Stimulated activated CD4-positive, alpha-beta T cell treated with anti-CD3 and anti-CD28 coated beads, Interleukin-4, amount 100 ng/mL, for 24 hours (primary cell): Measurements from ENCODE around the gene ISG20.

Experiments used
- DNase-seq: peaks from one replicate; pipeline ENCODE4 v3.0.0-alpha.2; 2020

ISG20 gene

DNA sequence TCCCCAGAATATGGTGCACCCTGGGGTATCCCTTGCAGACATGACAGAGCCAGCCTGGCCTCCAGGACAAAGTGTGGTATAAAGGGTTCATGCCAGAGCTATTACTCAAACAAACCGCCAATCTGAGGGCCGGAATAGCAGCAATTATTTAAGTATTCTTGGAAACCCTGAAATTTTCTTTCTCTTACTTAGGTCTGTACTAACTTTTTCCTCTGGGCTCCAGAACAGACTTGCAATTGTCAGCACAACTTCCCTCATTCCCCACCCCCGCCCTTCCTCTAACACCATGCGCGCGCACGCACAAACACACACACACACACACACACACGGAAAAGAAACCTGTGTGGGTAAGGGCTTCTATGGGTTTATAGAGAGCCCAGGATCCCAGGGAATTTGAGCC, 56.3 kb downstream of the ISG20 start:
- DNase-seq: no peak

- no peak for DNase-seq
These were observed 57.0 kb downstream of the ISG20 start for GRCh38 chr15:88695691-88696251.

DNA sequence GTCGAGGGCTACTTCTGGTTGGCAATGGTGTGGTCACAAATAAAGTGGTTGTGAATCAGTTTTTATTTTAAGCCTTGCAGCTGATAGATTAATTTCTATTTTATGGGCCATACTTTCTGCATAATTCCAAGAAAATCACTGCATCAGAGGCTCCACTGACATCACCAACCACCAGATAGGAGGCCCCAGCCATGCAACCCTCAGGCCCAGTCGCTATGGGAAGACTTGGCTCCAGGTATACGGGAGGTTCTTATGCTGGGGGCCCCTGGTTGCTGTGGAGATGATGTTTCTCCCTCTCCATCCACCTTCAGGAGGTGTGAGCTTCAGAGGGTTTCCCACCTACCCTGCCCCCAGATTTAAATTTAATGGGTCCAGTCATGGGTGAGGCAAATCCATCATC, 57.4 kb downstream of the ISG20 start:
- DNase-seq: no peak

GRCh38 chr15:88697276-88697675, 58.5 kb downstream of the ISG20 start:
- DNase-seq: no peak

GRCh38 chr15:88699861-88700260, 61.0 kb downstream of the ISG20 start:
- no peak for DNase-seq

- no peak for DNase-seq
These were observed 61.9 kb downstream of the ISG20 start for GRCh38 chr15:88700716-88701115.

DNA sequence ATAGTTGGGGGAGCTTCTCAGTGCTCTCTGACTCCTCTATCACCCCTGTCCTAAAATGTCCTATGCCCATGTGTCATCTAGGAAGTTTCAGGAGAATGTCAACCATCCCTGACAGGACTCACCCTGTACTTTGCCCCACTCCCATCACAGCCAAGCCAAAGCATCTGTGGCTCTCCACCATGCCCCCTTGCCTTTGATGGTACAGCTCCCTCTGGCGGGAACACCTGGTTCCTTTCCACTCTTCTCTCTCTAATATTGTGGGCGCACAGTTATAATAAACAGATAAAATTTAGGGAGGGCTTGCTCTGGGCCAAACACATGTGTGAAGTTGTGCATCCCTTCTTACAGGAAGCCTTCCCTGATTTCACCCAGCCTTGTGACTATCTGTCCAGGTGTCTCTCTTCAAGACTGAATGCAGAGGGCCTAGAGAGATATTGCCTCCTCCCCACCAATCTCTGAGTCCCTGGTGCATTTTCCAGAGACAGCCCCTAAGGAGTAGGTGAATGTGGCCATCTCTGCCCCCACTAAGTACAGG, 62.8 kb downstream of the ISG20 start:
- DNase-seq: no peak

- DNase-seq: no peak
These were observed 64.2 kb downstream of the ISG20 start for GRCh38 chr15:88702983-88703382.

- no peak for DNase-seq
These were observed 64.7 kb downstream of the ISG20 start for GRCh38 chr15:88703533-88703932.

DNA sequence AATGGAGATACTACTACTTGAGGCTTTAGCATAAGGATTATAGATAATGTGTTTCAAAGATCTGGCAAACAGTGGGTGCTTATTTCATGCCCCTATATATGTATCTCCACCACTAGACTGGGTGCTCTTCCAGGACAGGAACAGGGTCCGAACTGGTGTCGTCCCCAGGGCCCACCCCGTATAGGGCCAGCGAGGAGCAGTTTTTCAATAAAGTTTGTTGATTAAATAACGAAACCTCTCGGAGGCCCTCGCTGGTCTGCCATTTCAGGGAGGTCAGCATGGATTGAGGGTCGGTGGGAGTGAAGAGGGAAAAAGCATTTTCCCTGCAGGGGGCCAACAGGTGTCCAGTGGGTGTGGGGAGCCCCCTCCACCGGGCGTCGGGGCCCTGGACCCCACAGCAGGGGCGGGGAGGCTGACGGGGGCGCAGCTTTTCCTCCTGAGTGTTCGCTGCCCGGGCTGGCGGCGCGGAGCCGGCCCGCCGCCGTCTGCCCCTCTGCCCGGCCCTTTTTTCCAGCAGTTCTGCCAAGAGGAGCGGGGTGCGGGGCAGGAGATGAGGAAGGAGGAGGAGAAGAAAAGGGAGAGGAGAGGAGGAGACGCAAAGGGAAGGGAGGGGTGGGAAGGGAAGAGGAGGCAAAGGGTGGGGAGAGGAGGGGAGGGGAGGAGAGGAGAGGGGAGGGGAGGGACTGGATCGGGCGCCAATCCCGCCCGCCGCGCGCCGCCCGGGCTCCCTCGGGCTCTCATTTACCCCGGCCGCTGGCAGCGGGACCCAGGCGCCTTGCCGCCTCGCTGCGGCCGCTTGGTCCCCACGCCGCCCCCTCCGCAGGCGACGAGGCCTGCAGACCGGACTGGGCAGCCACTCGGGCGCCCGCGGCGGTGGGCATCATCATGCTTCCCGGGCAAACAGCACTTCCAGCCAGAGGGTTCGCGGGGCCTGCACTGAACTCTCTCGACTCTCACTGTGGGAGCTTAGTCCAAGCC, 66.3 kb downstream of the ISG20 start:
- DNase-seq: no peak

GRCh38 chr15:88705769-88706165, 67.0 kb downstream of the ISG20 start:
- DNase-seq: no peak
